HG03108 (cell line): Measurements from ENCODE around the gene RRAGD.

Experiments used
- ATAC-seq: cut with Tn5 transposase; IDR thresholded peaks from one replicate; pipeline ENCODE4 v1.9.1; 2021; ENCODE audit warnings: moderate library complexity; ENCODE audit not compliant: unreplicated experiment

The RRAGD gene

GRCh38 chr6:89412071-89413005 lies at the start of gene RRAGD:
RRAGD (minus strand) TSS chr6:89412273; CDS start chr6:89411993, 280 bp downstream.
- peak; percentile 81 for ATAC-seq

GRCh38 chr6:89460713-89461112 lies 48.6 kb upstream of the RRAGD start:
- no peak for ATAC-seq

GRCh38 chr6:89459501-89459900 lies 47.4 kb upstream of the RRAGD start:
- ATAC-seq = no peak

GRCh38 chr6:89458704-89459103 lies 46.6 kb upstream of the RRAGD start:
- ATAC-seq = no peak

GRCh38 chr6:89454300-89454699 lies 42.2 kb upstream of the RRAGD start:
- no peak for ATAC-seq

- ATAC-seq = no peak
Observed at GRCh38 chr6:89452281-89452680, 40.2 kb upstream of the RRAGD start.

- ATAC-seq = no peak
Observed at GRCh38 chr6:89449193-89449592, 37.1 kb upstream of the RRAGD start.

- ATAC-seq = no peak
Observed at GRCh38 chr6:89443658-89444057, 31.6 kb upstream of the RRAGD start.

GRCh38 chr6:89440200-89440599 lies 28.1 kb upstream of the RRAGD start:
- no peak for ATAC-seq

GRCh38 chr6:89439014-89439413 lies 26.9 kb upstream of the RRAGD start:
- no peak for ATAC-seq

- ATAC-seq = no peak
Observed at GRCh38 chr6:89438248-89438647, 26.2 kb upstream of the RRAGD start.

GRCh38 chr6:89436226-89436625 lies 24.2 kb upstream of the RRAGD start:
- no peak for ATAC-seq

- ATAC-seq = no peak
Observed at GRCh38 chr6:89434954-89435353, 22.9 kb upstream of the RRAGD start.

- no peak for ATAC-seq
Observed at GRCh38 chr6:89434150-89434499, 22.1 kb upstream of the RRAGD start.

- ATAC-seq = no peak
Observed at GRCh38 chr6:89433252-89434149, 21.4 kb upstream of the RRAGD start.

GRCh38 chr6:89432875-89433251 lies 20.8 kb upstream of the RRAGD start, which contains the start of gene ANKRD6:
ANKRD6 (plus strand) TSS chr6:89433152; CDS start chr6:89566977, 133,825 bp downstream.
- ATAC-seq = peak; percentile 91

- no peak for ATAC-seq
Observed at GRCh38 chr6:89430201-89430962, 18.3 kb upstream of the RRAGD start.

GRCh38 chr6:89416796-89417195 lies 4.7 kb upstream of the RRAGD start:
- no peak for ATAC-seq

GRCh38 chr6:89415185-89415584 lies 3.1 kb upstream of the RRAGD start:
- no peak for ATAC-seq

- ATAC-seq = no peak
Observed at GRCh38 chr6:89414215-89414614, 2.1 kb upstream of the RRAGD start.

GRCh38 chr6:89413006-89413400 lies 930 bp upstream of the RRAGD start:
- ATAC-seq = no peak
